HepG2 (cell line): ENCODE measurements around the gene NEK5. TPM values are rescaled to one million over a fixed set of nuclear protein-coding genes. Genes with fewer than 3 reads are reported as not detected.

Source experiments
- FLYWCH1 ChIP-seq: sonication (generic); formaldehyde crosslinking; IDR thresholded peaks from 2 replicates; pipeline ENCODE4 v1.8.1; 2023; ENCODE audit warnings: mild to moderate bottlenecking, missing genetic modification reagents
- HMG20B ChIP-seq: conservative IDR thresholded peaks from 2 replicates; pipeline ENCODE4 v1.6.1; 2016; ENCODE audit warnings: missing genetic modification reagents, missing compliant biosample characterization
- JUND ChIP-seq: sonication (generic); formaldehyde crosslinking; IDR thresholded peaks from 2 replicates; pipeline ENCODE4 v1.8.0; 2022; ENCODE audit warnings: mild to moderate bottlenecking, missing genetic modification reagents
- MTERF4 ChIP-seq: sonication (generic); formaldehyde crosslinking; IDR thresholded peaks from 2 replicates; pipeline ENCODE4 v1.8.0; 2023; ENCODE audit warnings: mild to moderate bottlenecking, missing genetic modification reagents
- POLR2AphosphoS5 ChIP-seq: IDR thresholded peaks from 2 replicates; pipeline ENCODE4 v1.6.1; 2012; ENCODE audit warnings: low read depth, low read length
- PRMT3 ChIP-seq: sonication (generic); formaldehyde crosslinking; IDR thresholded peaks from 2 replicates; pipeline ENCODE4 v1.8.1; 2022; ENCODE audit warnings: low read depth, mild to moderate bottlenecking, moderate library complexity, missing genetic modification reagents, borderline replicate concordance
- RARG ChIP-seq: sonication (generic); formaldehyde crosslinking; IDR thresholded peaks from 2 replicates; pipeline ENCODE4 v1.4.0; 2020; ENCODE audit warnings: low read depth, mild to moderate bottlenecking, missing genetic modification reagents
- SMAD9 ChIP-seq: sonication (generic); formaldehyde crosslinking; IDR thresholded peaks from 2 replicates; pipeline ENCODE4 v1.5.1; 2020; ENCODE audit warnings: mild to moderate bottlenecking, missing genetic modification reagents
- TCF7L2 ChIP-seq: IDR thresholded peaks from 2 replicates; pipeline ENCODE4 v1.6.1; 2011; ENCODE audit warnings: mild to moderate bottlenecking, low read depth, low read length, moderate library complexity
- UBTF ChIP-seq: sonication (generic); formaldehyde crosslinking; IDR thresholded peaks from 2 replicates; pipeline ENCODE4 v1.4.0; 2020; ENCODE audit warnings: mild to moderate bottlenecking, missing genetic modification reagents
- ZNF318 ChIP-seq: sonication (generic); formaldehyde crosslinking; IDR thresholded peaks from 2 replicates; pipeline ENCODE4 v1.4.0; 2020; ENCODE audit warnings: mild to moderate bottlenecking, missing genetic modification reagents
- ZNF543 ChIP-seq: sonication (generic); formaldehyde crosslinking; IDR thresholded peaks from 2 replicates; pipeline ENCODE4 v1.4.0; 2020; ENCODE audit warnings: mild to moderate bottlenecking, missing genetic modification reagents
- ZNF557 ChIP-seq: sonication (generic); formaldehyde crosslinking; IDR thresholded peaks from 2 replicates; pipeline ENCODE4 v1.4.0; 2020; ENCODE audit warnings: missing genetic modification reagents
- polyA plus RNA-seq, 8 experiments: library from polyadenylated mRNA; depleted of rRNA in 3 of 8; stranded (reverse) in 7 of 8; unstranded in 1 of 8; fragments of >200 nt; fragmentation: Illumina TruSeq in 4 of 8; extraction: Trizol in 4 of 8; gene quantifications; 2 replicates each; pipeline versions ENCODE4 v1.2.1 to v1.2.3, GENCODE V29; 2011 to 2016; ENCODE audit warnings: low read depth in 4 of 8, missing spikeins in 1 of 8, mixed read lengths in 1 of 8; ENCODE audit not compliant: insufficient read depth in 1 of 8
- total RNA-seq, 5 experiments: library from RNA; depleted of rRNA; stranded (reverse); fragments of >200 nt; fragmentation: Illumina TruSeq; extraction: Trizol; gene quantifications; 2 replicates each; pipeline ENCODE4 v1.2.3, GENCODE V29; 2016; ENCODE audit warnings: low read depth in 1 of 5
- TF ChIP-seq, protein P1 (sequence below): sonication (generic); formaldehyde crosslinking; IDR thresholded peaks from 2 replicates; pipeline ENCODE4 v1.4.0; 2020; ENCODE audit warnings: missing genetic modification reagents

Gene NEK5
- total and polyA plus RNA-seq, 2 of the 13 experiments (the other 11 are each of a cell fraction or from before 2014, with no cell fraction given) = 0.12 to 0.22 TPM

DNA sequence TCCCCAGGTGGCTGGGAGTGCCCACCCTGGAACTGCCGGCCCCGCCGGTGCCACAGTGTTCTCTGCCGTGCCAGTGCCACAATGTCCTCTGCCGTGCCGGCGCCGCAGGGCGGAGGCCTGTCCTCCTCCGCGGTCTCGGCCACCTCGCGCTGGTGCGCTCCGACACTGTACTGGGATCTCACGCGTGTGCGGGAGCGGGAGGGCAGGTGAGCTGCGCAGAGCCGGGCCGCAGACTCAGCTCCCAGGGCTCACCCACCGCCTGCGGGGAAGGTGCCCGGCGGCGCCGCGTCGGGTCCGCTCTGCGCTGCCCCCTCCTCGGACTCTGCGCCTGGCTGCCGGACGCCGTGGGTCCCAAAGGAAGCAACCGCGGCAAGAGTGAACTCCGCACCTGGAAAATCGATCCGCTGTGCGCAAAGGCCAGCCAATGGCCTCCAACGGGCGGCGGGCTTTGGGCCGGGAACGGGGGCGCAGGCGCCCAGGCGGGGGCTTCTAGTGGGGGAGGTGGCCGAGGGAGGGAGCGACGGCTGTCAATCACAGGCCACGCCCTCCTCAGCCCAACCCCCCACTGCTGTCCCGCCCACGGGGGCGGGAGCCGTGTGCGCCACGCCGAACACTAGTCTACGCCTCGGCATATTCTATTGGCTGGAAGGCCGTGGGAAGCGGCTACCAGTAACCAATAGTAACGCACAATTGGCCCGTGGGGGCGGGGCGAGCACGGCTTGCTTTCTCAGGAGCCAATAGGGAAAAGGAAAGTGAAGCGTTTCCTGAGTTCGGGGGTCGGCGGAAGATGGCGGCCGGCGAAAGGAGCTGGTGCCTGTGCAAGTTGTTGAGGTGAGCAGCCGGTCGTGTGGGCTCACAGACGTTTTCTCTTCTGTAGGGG is 117.0 kb downstream of the NEK5 start, which contains the start of gene ALG11 (continued):
- peak; percentile 87 for TF ChIP-seq ZNF543 (CRISPR knock-in tag)
- TF ChIP-seq RARG (CRISPR knock-in tag) = peak; percentile 60; the same call in 1 of the 2 replicates
- TF ChIP-seq ZNF318 (CRISPR knock-in tag) = peak; percentile 76; the same call in 1 of the 2 replicates
- TF ChIP-seq FLYWCH1 (CRISPR knock-in tag) = no peak
- TF ChIP-seq JUND (CRISPR knock-in tag) = peak; percentile 66
- peak; percentile 89 for TF ChIP-seq POLR2AphosphoS5
- TF ChIP-seq ZNF557 (CRISPR knock-in tag) = no peak
- TF ChIP-seq HMG20B (CRISPR knock-in tag) = 0 out of 2 replicates have a peak, but pooled peaks have one; percentile 43
- TF ChIP-seq TCF7L2 = no peak
- TF ChIP-seq MTERF4 = peak; percentile 91
- TF ChIP-seq UBTF (CRISPR knock-in tag) = peak; percentile 99
- no peak; the same call in 1 of the 2 replicates for TF ChIP-seq SMAD9 (CRISPR knock-in tag)
- TF ChIP-seq PRMT3 = no peak
- TF ChIP-seq, protein P1, sequence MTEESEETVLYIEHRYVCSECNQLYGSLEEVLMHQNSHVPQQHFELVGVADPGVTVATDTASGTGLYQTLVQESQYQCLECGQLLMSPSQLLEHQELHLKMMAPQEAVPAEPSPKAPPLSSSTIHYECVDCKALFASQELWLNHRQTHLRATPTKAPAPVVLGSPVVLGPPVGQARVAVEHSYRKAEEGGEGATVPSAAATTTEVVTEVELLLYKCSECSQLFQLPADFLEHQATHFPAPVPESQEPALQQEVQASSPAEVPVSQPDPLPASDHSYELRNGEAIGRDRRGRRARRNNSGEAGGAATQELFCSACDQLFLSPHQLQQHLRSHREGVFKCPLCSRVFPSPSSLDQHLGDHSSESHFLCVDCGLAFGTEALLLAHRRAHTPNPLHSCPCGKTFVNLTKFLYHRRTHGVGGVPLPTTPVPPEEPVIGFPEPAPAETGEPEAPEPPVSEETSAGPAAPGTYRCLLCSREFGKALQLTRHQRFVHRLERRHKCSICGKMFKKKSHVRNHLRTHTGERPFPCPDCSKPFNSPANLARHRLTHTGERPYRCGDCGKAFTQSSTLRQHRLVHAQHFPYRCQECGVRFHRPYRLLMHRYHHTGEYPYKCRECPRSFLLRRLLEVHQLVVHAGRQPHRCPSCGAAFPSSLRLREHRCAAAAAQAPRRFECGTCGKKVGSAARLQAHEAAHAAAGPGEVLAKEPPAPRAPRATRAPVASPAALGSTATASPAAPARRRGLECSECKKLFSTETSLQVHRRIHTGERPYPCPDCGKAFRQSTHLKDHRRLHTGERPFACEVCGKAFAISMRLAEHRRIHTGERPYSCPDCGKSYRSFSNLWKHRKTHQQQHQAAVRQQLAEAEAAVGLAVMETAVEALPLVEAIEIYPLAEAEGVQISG (CRISPR knock-in tag) = peak; percentile 83
